HG03442 (cell line): Measurements from ENCODE around the gene MVD.

Experiments used
- ATAC-seq: cut with Tn5 transposase; IDR thresholded peaks from one replicate; pipeline ENCODE4 v1.9.1; 2021; ENCODE audit warnings: mild to moderate bottlenecking, moderate library complexity; ENCODE audit not compliant: unreplicated experiment

MVD gene

GRCh38 chr16:88697831-88698615, 35.1 kb upstream of the MVD start:
- ATAC-seq = no peak

- ATAC-seq = no peak
Observed at GRCh38 chr16:88697116-88697830, 34.4 kb upstream of the MVD start.

DNA sequence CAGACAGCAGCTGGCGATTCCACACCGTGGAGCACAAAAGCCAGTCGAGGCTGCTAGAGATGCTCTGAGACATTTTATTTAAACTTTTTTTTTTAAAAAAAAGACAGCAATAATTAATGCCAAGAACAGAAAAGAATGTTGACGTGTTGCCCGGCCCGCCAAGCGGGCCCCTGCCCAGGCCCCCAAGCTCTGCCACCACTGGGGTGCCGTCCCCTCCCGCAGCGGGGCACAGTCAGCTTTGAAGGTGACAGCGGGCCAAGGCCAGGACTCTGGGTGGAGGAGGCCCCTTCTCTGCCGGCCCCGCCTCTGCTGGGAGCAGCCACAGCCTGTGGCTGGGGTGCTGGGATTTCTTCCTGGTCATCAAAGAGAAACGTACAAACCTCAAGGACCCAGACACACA, 33.5 kb upstream of the MVD start:
- no peak for ATAC-seq

DNA sequence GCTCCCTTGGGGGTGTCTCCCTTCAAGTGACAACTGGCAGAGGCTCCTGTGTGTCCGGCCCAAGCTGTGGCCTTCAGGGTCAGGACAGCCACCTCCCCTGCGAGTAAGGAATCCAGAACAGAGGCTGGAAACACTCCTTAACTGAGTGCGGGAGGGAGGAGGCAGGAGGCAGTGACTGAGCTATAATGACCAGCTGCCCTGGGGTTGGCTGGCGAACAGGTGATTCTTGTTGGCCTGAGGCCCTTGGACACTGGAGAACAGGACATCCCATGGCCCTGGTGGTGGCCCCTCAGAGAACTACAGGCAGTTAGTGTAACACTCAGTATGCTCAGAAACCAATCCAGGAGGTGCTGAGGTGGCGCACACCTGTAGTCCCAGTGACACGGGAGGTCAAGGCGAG, 32.9 kb upstream of the MVD start:
- ATAC-seq = no peak

GRCh38 chr16:88695218-88695617, 32.3 kb upstream of the MVD start:
- ATAC-seq = no peak

DNA sequence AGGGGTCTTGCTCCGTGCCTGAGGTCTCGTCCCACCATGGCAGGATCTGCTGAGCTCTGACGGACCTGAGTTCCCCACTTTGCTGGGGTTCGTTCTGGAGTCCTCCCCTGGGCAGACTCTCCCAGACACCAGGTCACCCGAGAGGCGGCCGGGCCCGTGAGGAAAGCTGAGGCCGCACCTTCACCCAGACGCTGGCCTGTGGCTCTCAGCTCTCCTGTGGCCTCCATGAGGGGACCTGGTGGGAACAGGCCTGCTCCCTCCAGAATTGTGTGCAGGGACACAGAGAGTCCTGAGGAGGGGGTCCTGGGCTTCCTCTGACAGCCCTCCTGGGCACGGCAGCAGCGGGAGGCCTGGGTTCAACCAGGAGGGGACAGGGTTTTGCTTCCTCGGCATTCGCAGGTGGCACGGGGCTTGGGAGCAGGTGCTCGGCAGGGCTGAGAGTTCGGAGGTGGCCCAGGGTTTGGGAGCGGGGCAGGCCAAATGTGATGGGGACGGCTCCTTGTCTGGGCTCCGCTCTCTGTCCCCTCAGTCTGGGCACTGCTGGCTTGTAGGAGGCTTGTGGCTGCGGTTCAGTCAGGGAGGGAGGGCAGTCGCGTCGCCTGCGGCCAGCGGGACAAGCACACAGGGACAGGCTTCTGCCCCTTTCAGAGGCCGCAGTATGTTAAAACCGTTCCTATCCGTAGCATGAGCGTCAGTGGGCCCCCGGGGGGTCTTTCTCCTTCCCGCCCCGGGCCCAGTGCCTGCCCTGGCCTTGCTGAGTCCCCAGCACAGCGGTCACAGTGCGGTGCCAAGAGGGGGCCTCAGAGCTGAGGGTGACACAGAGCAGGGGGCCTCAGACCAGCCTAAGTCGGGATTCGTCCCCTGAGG, 31.6 kb upstream of the MVD start:
- no peak for ATAC-seq

DNA sequence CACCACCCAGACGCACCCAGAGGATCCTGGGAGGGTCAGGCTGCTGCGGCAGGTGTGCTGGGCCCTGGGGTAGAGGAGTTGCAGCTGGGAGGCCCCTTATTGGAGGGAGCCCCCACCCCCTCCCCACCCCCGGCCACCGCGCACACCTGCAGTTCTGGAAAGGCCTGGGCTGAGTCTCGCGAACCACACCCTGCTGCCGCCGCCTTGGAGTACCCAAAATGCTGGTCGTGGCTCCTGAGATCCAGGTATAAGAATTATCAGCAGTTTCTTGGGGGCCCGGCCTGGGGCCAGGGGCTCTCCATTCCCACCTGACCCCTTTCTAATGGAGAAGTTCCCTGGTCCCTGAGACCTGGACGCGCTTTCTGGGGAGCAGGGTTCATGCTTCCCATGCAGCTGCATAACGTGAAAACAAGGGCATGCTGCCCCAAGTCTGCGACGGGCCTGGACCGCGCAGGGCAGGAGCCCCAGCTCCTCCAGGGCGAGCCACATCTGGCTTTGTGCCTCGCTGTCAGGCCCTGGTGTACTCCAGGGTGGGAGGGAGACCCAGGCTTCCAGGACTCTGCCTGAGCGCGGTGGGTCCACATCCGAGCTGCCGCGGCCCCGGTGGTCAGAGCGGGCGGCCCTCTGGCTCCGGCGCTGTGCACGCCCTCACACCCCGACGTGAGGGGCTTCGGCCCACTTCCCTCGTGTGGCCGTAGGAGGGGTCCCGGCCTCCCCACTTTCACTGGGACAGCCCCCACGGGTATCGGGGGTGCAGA, 30.7 kb upstream of the MVD start:
- ATAC-seq = no peak

GRCh38 chr16:88692861-88693260, 30.0 kb upstream of the MVD start:
- ATAC-seq = no peak

DNA sequence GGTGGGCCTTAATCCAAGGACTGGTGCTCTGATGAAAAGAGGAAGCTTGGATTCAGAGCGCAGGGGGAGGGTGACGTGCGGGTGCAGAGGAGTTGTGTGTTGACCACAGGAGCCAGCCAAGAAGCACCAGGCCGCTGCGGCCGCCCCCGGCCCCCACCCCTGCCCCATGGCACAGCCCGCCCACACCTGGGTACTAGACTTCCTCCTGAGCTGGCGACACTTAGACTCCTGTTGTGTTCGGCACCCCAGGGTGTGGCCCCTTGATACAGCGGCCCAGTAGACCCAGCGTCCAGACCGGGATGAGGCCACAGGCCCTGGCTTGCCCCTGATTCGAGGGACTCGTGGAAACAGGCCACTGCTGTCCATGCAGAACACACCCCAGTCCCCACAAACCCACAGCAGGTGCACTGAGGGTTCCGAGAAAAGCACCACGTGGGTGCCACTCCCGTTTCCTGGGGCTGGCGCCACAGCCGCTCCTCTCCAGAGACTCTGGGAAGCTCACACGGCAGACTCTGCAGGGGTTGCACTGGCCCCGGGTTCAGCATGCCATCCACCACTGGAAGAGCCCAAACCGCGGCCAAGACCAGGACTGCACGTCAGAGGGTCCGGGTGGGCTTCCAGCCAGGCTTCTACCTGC, 29.2 kb upstream of the MVD start:
- ATAC-seq = no peak

- ATAC-seq = no peak
Observed at GRCh38 chr16:88691129-88691813, 28.4 kb upstream of the MVD start.

DNA sequence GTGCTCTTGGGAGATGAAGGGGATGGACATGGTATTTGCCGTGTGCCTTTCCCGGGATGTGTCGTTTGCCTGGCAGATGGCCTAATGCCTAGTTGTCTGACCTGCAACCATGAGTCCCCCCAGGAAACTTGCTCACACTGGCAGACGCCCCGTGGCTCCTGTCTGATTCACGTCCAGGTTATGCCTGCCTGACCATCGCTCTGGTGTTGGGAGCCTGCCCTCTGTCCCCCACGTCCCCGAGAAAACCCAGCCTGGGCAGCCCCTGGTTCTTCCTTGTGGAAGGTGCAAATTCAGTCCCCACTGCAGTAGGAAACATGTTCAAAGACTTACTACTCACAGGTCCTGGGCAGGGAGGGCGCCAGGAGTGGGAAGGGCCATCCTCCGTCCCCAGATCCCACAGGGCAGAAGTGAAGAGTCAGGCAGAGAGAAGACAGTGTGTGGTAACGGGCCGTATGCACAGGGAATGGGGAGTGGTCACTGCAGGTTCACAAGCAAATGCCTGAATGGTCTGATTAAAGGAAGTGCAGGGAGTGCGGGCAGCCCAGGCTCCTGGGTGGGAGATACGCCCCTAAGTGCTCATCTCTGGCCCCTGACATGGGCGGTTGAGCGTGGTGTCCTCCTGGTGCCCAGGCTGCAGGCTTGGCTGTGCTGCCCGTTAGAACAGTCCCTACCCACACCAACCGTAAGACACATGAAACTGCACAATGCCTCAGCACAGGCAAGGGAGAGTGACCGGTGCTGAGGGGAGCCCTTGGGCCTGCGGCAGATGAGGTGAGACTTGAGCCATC, 27.6 kb upstream of the MVD start:
- no peak for ATAC-seq

- ATAC-seq = no peak
Observed at GRCh38 chr16:88688013-88688778, 25.3 kb upstream of the MVD start.

DNA sequence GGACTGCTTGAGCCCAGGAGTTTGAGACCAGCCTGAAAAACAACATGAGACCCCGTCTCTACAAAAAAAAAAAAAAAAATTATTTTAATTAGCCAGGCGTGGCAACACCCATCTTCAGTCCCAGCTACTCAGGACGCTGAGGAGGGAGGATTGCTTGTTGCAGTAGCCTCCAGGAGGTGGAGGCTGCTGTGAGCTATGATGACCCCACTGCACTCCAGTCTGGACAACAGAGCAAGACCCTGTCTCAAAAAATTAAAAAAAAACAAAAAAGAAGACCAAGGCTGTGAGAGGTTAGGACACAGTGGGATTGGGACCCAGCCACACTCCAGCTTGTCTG, 24.8 kb upstream of the MVD start:
- ATAC-seq = no peak

GRCh38 chr16:88687254-88687576, 24.3 kb upstream of the MVD start:
- ATAC-seq = no peak

DNA sequence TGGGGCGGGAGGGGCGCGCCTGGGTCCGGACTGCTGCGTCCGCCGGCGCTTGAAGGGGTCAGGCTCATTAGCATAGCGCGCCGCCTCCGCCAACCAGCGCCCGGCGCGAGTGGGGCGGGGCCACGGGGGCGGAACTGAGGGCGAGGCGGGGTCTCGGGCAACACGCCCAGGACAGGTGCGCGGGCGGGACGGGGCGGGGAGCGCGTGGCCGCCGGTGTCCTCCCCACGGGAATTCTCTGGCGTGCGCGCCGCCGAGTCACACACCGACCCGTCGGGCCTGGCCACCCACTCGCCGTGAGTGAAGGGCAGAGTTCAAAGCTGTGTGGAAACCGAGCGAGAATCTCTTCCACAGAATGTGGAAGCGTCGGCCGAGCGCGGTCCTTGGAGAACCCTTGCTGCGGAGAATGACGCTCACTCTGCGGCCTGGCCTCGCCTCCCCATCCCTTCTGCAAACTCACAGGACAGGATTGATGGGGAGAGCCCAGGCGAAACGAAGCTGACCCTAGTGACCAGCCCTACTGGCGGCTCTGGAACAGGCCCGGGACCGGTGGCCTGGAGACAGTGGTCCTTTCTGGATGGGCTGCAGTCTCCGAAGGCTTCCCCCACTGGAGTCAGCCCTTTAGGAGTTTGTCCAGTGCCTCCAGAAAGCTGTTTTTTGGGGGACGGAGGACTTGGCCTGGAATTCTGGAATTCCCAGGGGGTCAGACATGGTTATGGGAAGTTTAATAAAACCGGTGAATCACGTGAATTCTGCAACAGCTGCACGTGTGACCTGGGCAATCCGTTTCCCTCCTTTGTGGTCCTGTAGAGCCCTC, 23.8 kb upstream of the MVD start, which contains the start of gene SNAI3:
TSS of gene SNAI3 (minus strand) at position 69 of the 815 bp plus-strand sequence. CDS start 101 bp downstream, outside the sequence.
- ATAC-seq = peak; percentile 59

DNA sequence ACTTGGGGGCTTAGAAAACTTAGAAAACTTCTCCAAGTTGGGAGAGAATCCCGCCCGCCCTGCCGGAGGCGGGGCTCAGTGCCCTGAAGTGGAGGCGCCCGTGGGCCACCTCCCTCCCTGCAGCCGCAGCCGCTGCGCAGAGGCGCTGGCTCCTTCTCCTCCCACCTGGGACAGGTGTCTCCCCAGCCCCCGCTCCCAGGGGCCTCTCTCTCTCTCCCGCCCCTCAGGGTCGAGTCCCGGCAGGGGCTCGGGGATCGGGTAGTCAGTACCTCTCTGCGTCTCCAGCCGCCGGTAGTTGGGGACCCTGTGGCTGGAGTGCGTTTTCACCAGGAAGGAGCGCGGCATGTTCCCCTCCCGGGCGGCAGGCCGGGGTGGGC, 23.2 kb upstream of the MVD start:
- peak; percentile 20 for ATAC-seq
